H1 (cell line): ENCODE results near the gene PSMB3. TPM values are rescaled to one million over a fixed set of nuclear protein-coding genes. Genes with fewer than 3 reads are reported as not detected.

Source experiments
- CTCF ChIA-PET: fragments of 300-600 bp; sonication (Branson Sonifier 250); formaldehyde crosslinking; loops from one replicate; lab custom pipeline; 2021; ENCODE audit not compliant: partially characterized antibody; lab: Charles Lee
- POLR2A ChIA-PET: fragments of 300-600 bp; sonication (Branson Sonifier 250); formaldehyde crosslinking; loops from one replicate; lab custom pipeline; 2021; ENCODE audit warnings: inconsistent platforms; ENCODE audit not compliant: partially characterized antibody; lab: Charles Lee
- DNase-seq, 2 experiments: peaks; one replicate each; pipeline versions ENCODE4 v3.0.0 to v3.0.0-alpha.2; 2010 to 2022; ENCODE audit warnings: low spot score in 2 of 2, low read depth in 1 of 2, mixed read lengths in 1 of 2
- FAIRE-seq: peaks from 2 replicates; lab custom pipeline; 2011; peaks lifted over from hg19 to GRCh38; lab: Jason Lieb, UNC
- H2AFZ ChIP-seq: 2 replicates; pipeline ENCODE4 v1.8.1; 2012; ENCODE audit warnings: low read length, inconsistent platforms
- H2AK5ac ChIP-seq: 2 replicates; pipeline ENCODE4 v1.6.1; 2013; ENCODE audit warnings: low read depth, low read length
- H2BK120ac ChIP-seq: replicated peaks from 2 replicates; pipeline ENCODE3; 2013; ENCODE audit warnings: low read depth, low read length, inconsistent platforms
- H2BK12ac ChIP-seq: 2 replicates; pipeline ENCODE4 v1.6.1; 2013; ENCODE audit warnings: low read depth, low read length
- H2BK15ac ChIP-seq: 2 replicates; pipeline ENCODE4 v1.6.1; 2013; ENCODE audit warnings: low read length
- H2BK20ac ChIP-seq: 2 replicates; pipeline ENCODE4 v1.6.1; 2013; ENCODE audit warnings: low read length
- H2BK5ac ChIP-seq: 2 replicates; pipeline ENCODE4 v1.6.1; 2013; ENCODE audit warnings: low read depth, low read length
- H3K14ac ChIP-seq: 2 replicates; pipeline ENCODE4 v1.6.1; 2013; ENCODE audit warnings: inconsistent platforms; ENCODE audit not compliant: insufficient read length
- H3K18ac ChIP-seq: 2 replicates; pipeline ENCODE4 v1.6.1; 2013; ENCODE audit warnings: low read length; ENCODE audit errors: extremely low read depth
- H3K23ac ChIP-seq: 2 replicates; pipeline ENCODE4 v1.6.1; 2013; ENCODE audit warnings: inconsistent platforms; ENCODE audit not compliant: insufficient read length
- H3K23me2 ChIP-seq: 2 replicates; pipeline ENCODE4 v1.6.1; 2013; ENCODE audit warnings: low read depth, low read length
- H3K27ac ChIP-seq: 2 replicates; pipeline ENCODE4 v1.6.1; 2011; ENCODE audit warnings: low read depth, low read length, inconsistent platforms
- H3K27me3 ChIP-seq, 4 experiments: replicated peaks in 1 of 4; 1 replicate in 1 of 4; 2 replicates in 3 of 4; pipeline versions ENCODE4 v1.6.1 to v1.8.1; 2011 to 2013; ENCODE audit warnings: low read length in 3 of 4, mild to moderate bottlenecking in 3 of 4, inconsistent platforms in 2 of 4, mixed read lengths in 2 of 4, moderate library complexity in 1 of 4; ENCODE audit not compliant: control insufficient read depth in 3 of 4, insufficient read depth in 3 of 4; ENCODE audit errors: extremely low read depth in 1 of 4
- H3K36me3 ChIP-seq, 4 experiments: 2 replicates each; pipeline versions ENCODE4 v1.6.1 to v1.8.1; 2011 to 2013; ENCODE audit warnings: mild to moderate bottlenecking in 4 of 4, low read length in 3 of 4, moderate library complexity in 2 of 4, control low read depth in 1 of 4, inconsistent platforms in 1 of 4; ENCODE audit not compliant: insufficient read depth in 4 of 4, control insufficient read depth in 2 of 4
- H3K4ac ChIP-seq: replicated peaks from 2 replicates; pipeline ENCODE3; 2013; ENCODE audit warnings: low read length, low read depth, mixed read lengths, inconsistent platforms; ENCODE audit not compliant: insufficient read length
- H3K4me1 ChIP-seq, 4 experiments: replicated peaks in 1 of 4; 1 replicate in 1 of 4; 2 replicates in 3 of 4; pipeline versions ENCODE4 v1.6.1 to v1.8.1; 2011 to 2013; ENCODE audit warnings: low read length in 3 of 4, inconsistent platforms in 2 of 4, mixed read lengths in 1 of 4; ENCODE audit not compliant: insufficient read depth in 4 of 4, control insufficient read depth in 3 of 4
- H3K4me2 ChIP-seq, 2 experiments: 2 replicates each; pipeline versions ENCODE4 v1.6.1 to v1.8.1; 2011 to 2013; ENCODE audit warnings: low read depth in 2 of 2, low read length in 2 of 2, control low read depth in 1 of 2, inconsistent platforms in 1 of 2, mild to moderate bottlenecking in 1 of 2; ENCODE audit not compliant: insufficient read depth in 1 of 2
- H3K4me3 ChIP-seq, 4 experiments: fragments of 200-600, 300-600 bp in 1 of 4; sonication (generic), shearing (Covaris generic), sonication (Bioruptor Twin) in 1 of 4; 2 replicates each; pipeline versions ENCODE4 v1.5.1 to v1.8.1; 2011 to 2016; ENCODE audit warnings: low read length in 4 of 4, low read depth in 3 of 4, control low read depth in 2 of 4, inconsistent platforms in 2 of 4, mild to moderate bottlenecking in 2 of 4, mixed read lengths in 1 of 4, moderate library complexity in 1 of 4; ENCODE audit not compliant: insufficient read depth in 2 of 4; ENCODE audit errors: extremely low read depth in 1 of 4
- H3K56ac ChIP-seq: replicated peaks from 2 replicates; pipeline ENCODE3; 2013; ENCODE audit warnings: low read depth, mild to moderate bottlenecking, mixed read lengths, low read length, inconsistent platforms; ENCODE audit not compliant: insufficient read length
- H3K79me1 ChIP-seq: 2 replicates; pipeline ENCODE4 v1.6.1; 2013; ENCODE audit warnings: low read depth, low read length, control low read depth
- H3K79me2 ChIP-seq, 2 experiments: 2 replicates each; pipeline versions ENCODE4 v1.6.1 to v1.8.1; 2012 to 2013; ENCODE audit warnings: low read length in 2 of 2, mild to moderate bottlenecking in 2 of 2, inconsistent platforms in 1 of 2; ENCODE audit not compliant: insufficient read depth in 2 of 2, control insufficient read depth in 1 of 2
- H3K9ac ChIP-seq, 4 experiments: replicated peaks in 1 of 4; 1 replicate in 1 of 4; 2 replicates in 3 of 4; pipeline versions ENCODE4 v1.6.1 to v1.8.1; 2011 to 2013; ENCODE audit warnings: low read depth in 3 of 4, low read length in 3 of 4, control low read depth in 2 of 4, mild to moderate bottlenecking in 2 of 4, moderate library complexity in 2 of 4, inconsistent platforms in 1 of 4; ENCODE audit errors: extremely low read depth in 1 of 4
- H3K9me3 ChIP-seq, 2 experiments: 2 replicates each; pipeline versions ENCODE4 v1.6.1 to v1.8.1; 2012 to 2013; ENCODE audit warnings: mild to moderate bottlenecking in 2 of 2, moderate library complexity in 2 of 2, control low read depth in 1 of 2, inconsistent platforms in 1 of 2, low read depth in 1 of 2, low read length in 1 of 2, mixed read lengths in 1 of 2; ENCODE audit not compliant: insufficient read depth in 2 of 2
- H4K20me1 ChIP-seq, 2 experiments: replicated peaks in 1 of 2; 2 replicates each; pipeline versions ENCODE3 to v1.8.1; 2011 to 2013; ENCODE audit warnings: inconsistent platforms in 2 of 2, low read length in 2 of 2, mild to moderate bottlenecking in 1 of 2; ENCODE audit not compliant: insufficient read depth in 2 of 2, control insufficient read depth in 1 of 2
- H4K5ac ChIP-seq: 2 replicates; pipeline ENCODE4 v1.6.1; 2013; ENCODE audit warnings: low read length, low read depth, mixed read lengths, inconsistent platforms; ENCODE audit not compliant: insufficient read length
- H4K8ac ChIP-seq: 2 replicates; pipeline ENCODE4 v1.8.0; 2013; ENCODE audit warnings: mild to moderate bottlenecking, moderate library complexity, low read length, inconsistent platforms; ENCODE audit not compliant: insufficient read depth; ENCODE audit errors: extremely low read depth
- H4K91ac ChIP-seq: replicated peaks from 2 replicates; pipeline ENCODE3; 2013; ENCODE audit warnings: low read length, mixed read lengths, inconsistent platforms; ENCODE audit not compliant: insufficient read length
- ATF2 ChIP-seq: IDR thresholded peaks from 2 replicates; pipeline ENCODE4 v1.6.1; 2012; ENCODE audit warnings: low read length, inconsistent platforms
- CEBPB ChIP-seq: IDR thresholded peaks from 2 replicates; pipeline ENCODE4 v1.6.1; 2012; ENCODE audit warnings: low read depth, low read length
- POU5F1 ChIP-seq: IDR thresholded peaks from 2 replicates; pipeline ENCODE4 v1.6.1; 2011; ENCODE audit warnings: low read depth, mild to moderate bottlenecking, low read length, moderate library complexity
- RXRA ChIP-seq: IDR thresholded peaks from 2 replicates; pipeline ENCODE4 v1.6.1; 2011; ENCODE audit warnings: low read depth, mild to moderate bottlenecking, low read length, moderate library complexity; ENCODE audit not compliant: insufficient read depth
- SP1 ChIP-seq: IDR thresholded peaks from 2 replicates; pipeline ENCODE4 v1.6.1; 2011; ENCODE audit warnings: low read depth, low read length
- WGBS, 2 experiments: shearing (Covaris generic) in 1 of 2; methylation state at CpG; one replicate each; pipeline versions ENCODE4 v1.1.6 to v1.1.7; 2013 to 2015; ENCODE audit warnings: low lambda C conversion rate in 2 of 2, mixed read lengths in 2 of 2, inconsistent platforms in 1 of 2, low coverage in 1 of 2, missing lambda C conversion rate in 1 of 2; ENCODE audit not compliant: insufficient replicate concordance in 2 of 2, insufficient coverage in 1 of 2, insufficient read length in 1 of 2; ENCODE audit errors: extremely low coverage in 1 of 2, missing lambda C conversion rate in 1 of 2; 5-methylcytosine and 5-hydroxymethylcytosine counted together
- polyA plus RNA-seq, 7 experiments: library from polyadenylated mRNA; depleted of rRNA in 3 of 7; stranded (reverse) in 5 of 7; unstranded in 2 of 7; fragments of >200 nt in 5 of 7; fragments of 200-250 nt in 2 of 7; gene quantifications; 1 replicate in 5 of 7; 2 replicates in 1 of 7; 4 replicates in 1 of 7; pipeline versions ENCODE4 v1.2.1 to v1.2.3, GENCODE V29; 2011 to 2013; ENCODE audit warnings: missing spikeins in 2 of 7, mixed read lengths in 2 of 7
- total RNA-seq: library from RNA; stranded (reverse); fragmentation: NEBNext Ultra II Directional; extraction: Animal tissue kit (Norgen Biotek cat#: 25700); gene quantifications from 2 replicates; pipeline ENCODE4 v1.2.1, GENCODE V29; 2021

Gene PSMB3
- total and polyA plus RNA-seq, 2 of the 8 experiments (the other 6 are each of a cell fraction or from before 2014, with no cell fraction given) = 291 to 914 TPM

DNA sequence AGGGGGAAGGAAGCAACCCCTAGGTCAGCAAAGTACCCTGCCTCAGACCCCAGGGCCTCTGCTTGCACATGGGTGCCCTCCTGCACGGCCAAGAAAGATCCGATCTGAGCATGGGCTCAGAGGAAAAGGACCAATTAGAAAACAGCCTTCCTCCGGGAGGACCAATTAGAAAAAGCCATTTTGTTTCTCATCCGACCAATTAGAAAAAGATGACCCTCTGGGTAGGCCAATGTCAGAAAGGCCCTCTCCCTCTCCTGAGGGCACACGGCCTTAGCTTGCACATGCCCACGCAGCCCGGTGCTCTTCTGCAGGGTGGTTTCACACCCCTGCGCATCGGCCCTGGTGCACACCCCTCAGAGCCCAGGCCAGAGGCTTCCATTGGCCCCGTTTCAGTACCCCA is 27.5 kb upstream of the PSMB3 start:
- no peak overlapping the region for H3K56ac ChIP-seq
- H4K20me1 ChIP-seq = no peaks in the 10 kb centered on the region
- H2BK20ac ChIP-seq = no peak overlapping the region
- no peak overlapping the region for H4K91ac ChIP-seq
- no peaks in the 10 kb centered on the region for H3K9me3 ChIP-seq
- H3K18ac ChIP-seq = no peak overlapping the region
- DNase-seq = no peak
- H4K8ac ChIP-seq = no peak overlapping the region
- peaks cover 2% of the 10 kb centered on the region; the same call in 1 of the 2 replicates for H3K23me2 ChIP-seq
- ChIA-PET CTCF (interaction anchor here (1.0 to 3.7 kb wide), 4 partner anchors 10 to 146 kb away, joined by 3 to 17 read pairs (median 14); no protein-coding TSS in a partner anchor), POLR2A (interaction anchor here (1.0 to 1.1 kb wide), 2 partner anchors 19 to 21 kb away, joined by 3 to 4 read pairs; no protein-coding TSS in a partner anchor)
- no peak overlapping the region for H2AK5ac ChIP-seq
- H2AFZ ChIP-seq = no peak overlapping the region
- H2BK120ac ChIP-seq = no peak overlapping the region
- H3K4me2 ChIP-seq = no peak overlapping the region
- H3K14ac ChIP-seq = no peak overlapping the region
- H3K4me3 ChIP-seq = no peak overlapping the region
- no peak overlapping the region for H3K9ac ChIP-seq
- no peaks in the 10 kb centered on the region for H3K79me1 ChIP-seq
- no peak overlapping the region for H2BK12ac ChIP-seq
- no peaks in the 10 kb centered on the region for H3K79me2 ChIP-seq
- FAIRE-seq = no peak
- H3K27me3 ChIP-seq = peaks cover 0 to 26% (median 13%) of the 10 kb centered on the region in 4 experiments; a peak in 6 of 7 replicates
- H2BK15ac ChIP-seq = no peak overlapping the region
- H3K27ac ChIP-seq = no peak overlapping the region
- no peaks in the 10 kb centered on the region for H3K36me3 ChIP-seq
- peaks cover 2 to 8% (median 4%) of the 10 kb centered on the region in 4 experiments for H3K4me1 ChIP-seq
- H2BK5ac ChIP-seq = no peak overlapping the region
- H3K4ac ChIP-seq = no peak overlapping the region
- H4K5ac ChIP-seq = no peak overlapping the region
- no peak overlapping the region for H3K23ac ChIP-seq
- WGBS, 2 experiments = 93% methylated on average over 10 of the region's 10 CpGs; no CpG with 5 or more reads in 1 of the 2 experiments
- TF ChIP-seq ATF2 (no peak), SP1 (peak; percentile 48; the same call in 1 of the 2 replicates), POU5F1 (no peak), CEBPB (no peak), RXRA (no peak)
